Stomach (tissue), 9 donors: ENCODE results near the gene TRIM56. TPM values are rescaled to one million over a fixed set of nuclear protein-coding genes. Genes with fewer than 3 reads are reported as not detected.

Source experiments
- DNase-seq, 2 donors: peaks; one replicate each; pipeline versions ENCODE4 v3.0.0 to v3.0.0-alpha.2; 2013 to 2019
- H3K27ac ChIP-seq, 5 donors: fragments of 200-600 bp in 4 of 5; sonication (generic) in 4 of 5; one replicate each; pipeline ENCODE4 v1.5.1; 2013 to 2019; ENCODE audit warnings: mild to moderate bottlenecking in 1 of 5, moderate library complexity in 1 of 5
- H3K27me3 ChIP-seq, 3 donors: fragments of 200-600 bp; sonication (generic); one replicate each; pipeline ENCODE4 v1.5.1; 2017 to 2019; ENCODE audit warnings: mixed run types in 1 of 3
- H3K36me3 ChIP-seq, 4 donors: fragments of 200-600 bp; sonication (generic); 1 replicate in 3 of 4; 2 replicates in 1 of 4; pipeline ENCODE4 v1.5.1; 2016 to 2019
- H3K4me1 ChIP-seq, 4 donors: fragments of 200-600 bp; sonication (generic); one replicate each; pipeline ENCODE4 v1.5.1; 2016 to 2019
- H3K4me3 ChIP-seq, 4 donors: fragments of 200-600 bp; sonication (generic) in 3 of 4; one replicate each; pipeline ENCODE4 v1.5.1; 2016 to 2019; ENCODE audit warnings: mild to moderate bottlenecking in 1 of 4
- H3K9me3 ChIP-seq, 4 donors: fragments of 200-600 bp; sonication (generic); one replicate each; pipeline ENCODE4 v1.5.1; 2016 to 2019
- EP300 ChIP-seq: sonication (generic); formaldehyde crosslinking; IDR thresholded peaks from one replicate; pipeline ENCODE4 v1.6.1; 2017; ENCODE audit warnings: antibody characterized with exemption
- POLR2A ChIP-seq, 4 donors: fragments of 450-650 bp; IDR thresholded peaks; one replicate each; pipeline ENCODE4 v1.6.1; 2016; ENCODE audit warnings: antibody characterized with exemption in 4 of 4, control low read depth in 2 of 4, mild to moderate bottlenecking in 1 of 4, moderate library complexity in 1 of 4
- POLR2AphosphoS5 ChIP-seq, 3 donors: sonication (generic); formaldehyde crosslinking; IDR thresholded peaks; one replicate each; pipeline ENCODE4 v1.6.1; 2016; ENCODE audit warnings: antibody characterized with exemption in 3 of 3
- WGBS, 5 donors: extraction: QIAGEN DNeasy Blood & Tissue Kit in 3 of 5; methylation state at CpG; one replicate each; pipeline versions ENCODE4 v1.1.5 to v1.1.7; 2013 to 2018; 5-methylcytosine and 5-hydroxymethylcytosine counted together
- intact Hi-C: fragments of 100-400 bp; cut with DNase I; formaldehyde crosslinking; loops from one replicate; pipeline ENCODE4 v1.15.1; 2023; ENCODE audit warnings: low total_unique reads
- polyA plus RNA-seq, 3 donors: library from polyadenylated mRNA; stranded (reverse); fragments of 200-250 nt; gene quantifications; one replicate each; pipeline ENCODE4 v1.2.3, GENCODE V29; 2013
- total RNA-seq, 5 donors: library from RNA; depleted of rRNA; stranded (reverse); fragments of >200 nt; gene quantifications; one replicate each; pipeline versions ENCODE4 v1.1.0 to v1.2.3, GENCODE V29; 2014 to 2016
- TF ChIP-seq, protein P1 (sequence below), 7 experiments: fragments of 450-650 bp in 4 of 7; fragments of 200-600 bp in 3 of 7; sonication (generic) in 3 of 7; IDR thresholded peaks; one replicate each; pipeline ENCODE4 v1.5.1; 2016 to 2019; ENCODE audit warnings: antibody characterized with exemption in 7 of 7, control low read depth in 2 of 7, mild to moderate bottlenecking in 1 of 7
- donor health status: healthy with polysubstance abuse.
- donor health status: Bipolar disorder and iron deficiency.
- donor health status: healthy.

The TRIM56 gene
- total and polyA plus RNA-seq, 8 donors: 7.5 to 41.1 (median 17.5) TPM

DNA sequence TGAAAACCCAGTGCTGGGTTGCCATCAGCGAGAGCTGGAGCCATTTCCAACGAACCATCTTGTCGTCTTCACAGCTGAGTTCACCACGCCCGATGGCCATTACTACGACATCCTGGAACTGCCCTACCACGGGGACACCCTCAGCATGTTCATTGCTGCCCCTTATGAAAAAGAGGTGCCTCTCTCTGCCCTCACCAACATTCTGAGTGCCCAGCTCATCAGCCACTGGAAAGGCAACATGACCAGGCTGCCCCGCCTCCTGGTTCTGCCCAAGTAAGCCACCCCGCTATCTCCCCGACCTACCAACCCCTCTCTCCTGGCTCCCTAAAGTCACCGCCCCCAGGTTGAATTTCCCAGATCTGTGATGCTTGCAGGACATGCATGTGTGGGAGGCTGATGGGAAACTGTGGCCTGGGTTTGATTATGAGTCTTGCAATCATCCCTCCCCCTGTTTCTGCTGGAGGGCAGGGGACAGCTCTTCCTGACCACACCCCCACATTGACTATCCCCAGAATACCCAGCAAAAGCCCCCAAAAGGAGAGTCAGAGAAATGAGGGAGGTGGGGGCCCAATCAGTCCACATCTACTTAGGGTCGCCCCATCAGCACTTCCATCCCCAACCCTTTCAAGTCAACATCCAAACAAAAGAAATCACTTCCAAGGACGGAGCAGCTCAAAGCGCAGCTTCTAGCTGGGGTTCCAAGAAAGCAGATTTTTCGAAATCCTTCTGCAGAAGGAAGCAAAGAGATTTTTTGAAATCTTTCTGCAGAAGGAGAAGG lies 48.5 kb downstream of the TRIM56 start:
- Histone ChIP-seq H3K4me1 (peaks cover 0 to 16% (median 11%) of the 10 kb centered on the region in 4 donors), H3K27me3 (peaks cover 0 to 15% (median 0%) of the 10 kb centered on the region in 3 donors), H3K4me3 (no peak overlapping the region), H3K27ac (no peak overlapping the region), H3K9me3 (no peaks in the 10 kb centered on the region), H3K36me3 (peaks cover 0 to 37% (median 2%) of the 10 kb centered on the region in 4 donors)
- TF ChIP-seq POLR2A (IDR thresholded peaks at IDR 0.05) (no peak), EP300 (no peak), POLR2AphosphoS5 (IDR thresholded peaks at IDR 0.05) (no peak)
- TF ChIP-seq, protein P1, sequence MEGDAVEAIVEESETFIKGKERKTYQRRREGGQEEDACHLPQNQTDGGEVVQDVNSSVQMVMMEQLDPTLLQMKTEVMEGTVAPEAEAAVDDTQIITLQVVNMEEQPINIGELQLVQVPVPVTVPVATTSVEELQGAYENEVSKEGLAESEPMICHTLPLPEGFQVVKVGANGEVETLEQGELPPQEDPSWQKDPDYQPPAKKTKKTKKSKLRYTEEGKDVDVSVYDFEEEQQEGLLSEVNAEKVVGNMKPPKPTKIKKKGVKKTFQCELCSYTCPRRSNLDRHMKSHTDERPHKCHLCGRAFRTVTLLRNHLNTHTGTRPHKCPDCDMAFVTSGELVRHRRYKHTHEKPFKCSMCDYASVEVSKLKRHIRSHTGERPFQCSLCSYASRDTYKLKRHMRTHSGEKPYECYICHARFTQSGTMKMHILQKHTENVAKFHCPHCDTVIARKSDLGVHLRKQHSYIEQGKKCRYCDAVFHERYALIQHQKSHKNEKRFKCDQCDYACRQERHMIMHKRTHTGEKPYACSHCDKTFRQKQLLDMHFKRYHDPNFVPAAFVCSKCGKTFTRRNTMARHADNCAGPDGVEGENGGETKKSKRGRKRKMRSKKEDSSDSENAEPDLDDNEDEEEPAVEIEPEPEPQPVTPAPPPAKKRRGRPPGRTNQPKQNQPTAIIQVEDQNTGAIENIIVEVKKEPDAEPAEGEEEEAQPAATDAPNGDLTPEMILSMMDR (IDR thresholded peaks at IDR 0.05): no peak
- intact Hi-C loops: no loop called here
- 62 to 75% (median 68%) methylated on average over 11 to 15 of the region's 15 CpGs for WGBS, 5 donors
- no peak for DNase-seq

DNA sequence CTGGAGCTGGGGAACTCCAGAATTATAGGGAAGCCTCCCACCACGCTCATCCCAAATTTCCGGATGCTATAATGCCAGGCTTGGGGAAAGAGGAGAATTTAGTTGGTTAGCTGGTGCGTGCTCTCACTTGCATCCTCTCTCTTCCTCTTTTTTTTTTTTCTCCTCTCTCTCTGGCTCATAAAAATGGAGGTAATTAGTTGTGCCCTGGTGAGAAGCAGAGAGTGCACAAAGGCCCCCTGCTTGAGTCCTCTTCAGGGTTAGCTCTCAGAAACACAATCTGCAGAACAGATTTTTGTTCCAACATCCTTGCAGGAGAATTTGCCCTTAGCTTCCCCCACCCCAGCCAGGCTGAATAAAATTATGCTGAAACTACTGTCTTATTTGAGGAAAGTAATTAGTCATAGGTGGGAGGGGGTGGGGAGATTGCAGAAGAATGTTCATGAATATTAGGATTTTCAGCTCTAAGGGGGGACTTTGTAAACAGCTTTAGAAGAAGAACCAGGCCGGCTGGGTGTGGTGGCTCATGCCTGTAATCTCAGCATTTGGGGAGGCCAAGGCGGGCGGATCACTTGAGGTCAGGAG lies 49.2 kb downstream of the TRIM56 start:
- no peaks in the 10 kb centered on the region for H3K9me3 ChIP-seq
- H3K4me1 ChIP-seq: peaks cover 0 to 16% (median 11%) of the 10 kb centered on the region in 4 donors
- no peak overlapping the region for H3K4me3 ChIP-seq
- peaks cover 0 to 15% (median 0%) of the 10 kb centered on the region in 3 donors for H3K27me3 ChIP-seq
- peaks cover 0 to 37% (median 2%) of the 10 kb centered on the region in 4 donors for H3K36me3 ChIP-seq
- 65 to 77% (median 72%) methylated on average over 6 of the region's 6 CpGs for WGBS, 5 donors
- no peak overlapping the region for H3K27ac ChIP-seq
- TF ChIP-seq EP300 (no peak), POLR2A (IDR thresholded peaks at IDR 0.05) (no peak), POLR2AphosphoS5 (IDR thresholded peaks at IDR 0.05) (no peak)
- TF ChIP-seq, protein P1 (IDR thresholded peaks at IDR 0.05): no peak
- no peak for DNase-seq
- intact Hi-C loops: no loop called here

DNA sequence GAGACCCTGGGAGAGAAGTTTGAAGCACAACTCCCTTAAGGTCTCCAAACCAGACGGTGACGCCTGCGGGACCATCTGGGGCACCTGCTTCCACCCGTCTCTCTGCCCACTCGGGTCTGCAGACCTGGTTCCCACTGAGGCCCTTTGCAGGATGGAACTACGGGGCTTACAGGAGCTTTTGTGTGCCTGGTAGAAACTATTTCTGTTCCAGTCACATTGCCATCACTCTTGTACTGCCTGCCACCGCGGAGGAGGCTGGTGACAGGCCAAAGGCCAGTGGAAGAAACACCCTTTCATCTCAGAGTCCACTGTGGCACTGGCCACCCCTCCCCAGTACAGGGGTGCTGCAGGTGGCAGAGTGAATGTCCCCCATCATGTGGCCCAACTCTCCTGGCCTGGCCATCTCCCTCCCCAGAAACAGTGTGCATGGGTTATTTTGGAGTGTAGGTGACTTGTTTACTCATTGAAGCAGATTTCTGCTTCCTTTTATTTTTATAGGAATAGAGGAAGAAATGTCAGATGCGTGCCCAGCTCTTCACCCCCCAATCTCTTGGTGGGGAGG lies 52.5 kb downstream of the TRIM56 start:
- H3K4me1 ChIP-seq: peaks cover 0 to 16% (median 11%) of the 10 kb centered on the region in 4 donors
- no peaks in the 10 kb centered on the region for H3K9me3 ChIP-seq
- WGBS, 5 donors: 66 to 77% (median 70%) methylated on average over 9 of the region's 9 CpGs
- H3K27ac ChIP-seq: peak overlapping the region in 4 of 5 donors; percentile 61 to 76 (median 68)
- TF ChIP-seq, protein P1 (IDR thresholded peaks at IDR 0.05): no peak
- TF ChIP-seq POLR2AphosphoS5 (IDR thresholded peaks at IDR 0.05) (no peak), EP300 (no peak), POLR2A (IDR thresholded peaks at IDR 0.05) (no peak)
- intact Hi-C loops: no loop called here
- DNase-seq: no peak
- no peak overlapping the region for H3K4me3 ChIP-seq
- peaks cover 0 to 25% (median 0%) of the 10 kb centered on the region in 4 donors for H3K36me3 ChIP-seq
- H3K27me3 ChIP-seq: peaks cover 0 to 18% (median 0%) of the 10 kb centered on the region in 3 donors

DNA sequence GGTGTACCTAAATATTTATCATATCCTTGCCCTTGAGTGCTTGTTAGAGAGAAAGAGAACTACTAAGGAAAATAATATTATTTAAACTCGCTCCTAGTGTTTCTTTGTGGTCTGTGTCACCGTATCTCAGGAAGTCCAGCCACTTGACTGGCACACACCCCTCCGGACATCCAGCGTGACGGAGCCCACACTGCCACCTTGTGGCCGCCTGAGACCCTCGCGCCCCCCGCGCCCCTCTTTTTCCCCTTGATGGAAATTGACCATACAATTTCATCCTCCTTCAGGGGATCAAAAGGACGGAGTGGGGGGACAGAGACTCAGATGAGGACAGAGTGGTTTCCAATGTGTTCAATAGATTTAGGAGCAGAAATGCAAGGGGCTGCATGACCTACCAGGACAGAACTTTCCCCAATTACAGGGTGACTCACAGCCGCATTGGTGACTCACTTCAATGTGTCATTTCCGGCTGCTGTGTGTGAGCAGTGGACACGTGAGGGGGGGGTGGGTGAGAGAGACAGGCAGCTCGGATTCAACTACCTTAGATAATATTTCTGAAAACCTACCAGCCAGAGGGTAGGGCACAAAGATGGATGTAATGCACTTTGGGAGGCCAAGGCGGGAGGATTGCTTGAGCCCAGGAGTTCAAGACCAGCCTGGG lies 53.1 kb downstream of the TRIM56 start:
- WGBS, 5 donors: 5 to 6% (median 5%) methylated on average over 16 of the region's 16 CpGs
- Histone ChIP-seq H3K4me3 (no peak overlapping the region), H3K27me3 (peaks cover 0 to 22% (median 0%) of the 10 kb centered on the region in 3 donors), H3K4me1 (peaks cover 0 to 16% (median 11%) of the 10 kb centered on the region in 4 donors), H3K36me3 (peaks cover 0 to 25% (median 0%) of the 10 kb centered on the region in 4 donors), H3K9me3 (no peaks in the 10 kb centered on the region), H3K27ac (peak overlapping the region; percentile 57 to 76 (median 66))
- peak; percentile 79 to 90 for DNase-seq
- no peak for TF ChIP-seq EP300
- peak in 2 of 3 donors; percentile 55 to 67 for TF ChIP-seq POLR2AphosphoS5 (IDR thresholded peaks at IDR 0.05)
- TF ChIP-seq, protein P1 (IDR thresholded peaks at IDR 0.05): peak in 5 of 7 experiments; percentile 65 to 89 (median 73)
- intact Hi-C loops: no loop called here
